ENCODE measurements around the gene PPP1R13B. TPM values are rescaled to one million over a fixed set of nuclear protein-coding genes. Genes with fewer than 3 reads are reported as not detected.

Gene PPP1R13B
- total RNA-seq, 2 experiments from 2014 or later = 8.2 to 18.9 TPM

GRCh38 chr14:103699261-103699661, 148.1 kb downstream of the PPP1R13B start:
- DNase-seq (ENCODE audit: low spot score) = peak; percentile 71
- H3K4me2 ChIP-seq (ENCODE audit: low read length) = peak overlapping the region; percentile 66
- H2AFZ ChIP-seq (ENCODE audit: low read length) = no peak overlapping the region
- CTCF ChIA-PET (ENCODE audit: unreplicated experiment) = interaction anchor here (0.6 kb wide), 2 partner anchors 107 to 128 kb away, joined by 3 read pairs; no protein-coding TSS in a partner anchor
- H3K36me3 ChIP-seq (ENCODE audit: insufficient read depth, low read length) = peaks cover 87% of the 10 kb centered on the region
- peak overlapping the region; percentile 76 for H3K27ac ChIP-seq (ENCODE audit: low read depth, low read length, poor library complexity, severe bottlenecking)
- POLR2A ChIA-PET = interaction anchor here (0.5 to 1.8 kb wide), 6 partner anchors 8 to 108 kb away, joined by 3 to 10 read pairs (median 4); partner anchors contain the start of genes KLC1, XRCC3 and ZFYVE21
- TF ChIP-seq EZH2phosphoT487 (IDR thresholded peaks at IDR 0.05; ENCODE audit: borderline replicate concordance, low read depth, low read length) = no peak
- TF ChIP-seq, protein P1, sequence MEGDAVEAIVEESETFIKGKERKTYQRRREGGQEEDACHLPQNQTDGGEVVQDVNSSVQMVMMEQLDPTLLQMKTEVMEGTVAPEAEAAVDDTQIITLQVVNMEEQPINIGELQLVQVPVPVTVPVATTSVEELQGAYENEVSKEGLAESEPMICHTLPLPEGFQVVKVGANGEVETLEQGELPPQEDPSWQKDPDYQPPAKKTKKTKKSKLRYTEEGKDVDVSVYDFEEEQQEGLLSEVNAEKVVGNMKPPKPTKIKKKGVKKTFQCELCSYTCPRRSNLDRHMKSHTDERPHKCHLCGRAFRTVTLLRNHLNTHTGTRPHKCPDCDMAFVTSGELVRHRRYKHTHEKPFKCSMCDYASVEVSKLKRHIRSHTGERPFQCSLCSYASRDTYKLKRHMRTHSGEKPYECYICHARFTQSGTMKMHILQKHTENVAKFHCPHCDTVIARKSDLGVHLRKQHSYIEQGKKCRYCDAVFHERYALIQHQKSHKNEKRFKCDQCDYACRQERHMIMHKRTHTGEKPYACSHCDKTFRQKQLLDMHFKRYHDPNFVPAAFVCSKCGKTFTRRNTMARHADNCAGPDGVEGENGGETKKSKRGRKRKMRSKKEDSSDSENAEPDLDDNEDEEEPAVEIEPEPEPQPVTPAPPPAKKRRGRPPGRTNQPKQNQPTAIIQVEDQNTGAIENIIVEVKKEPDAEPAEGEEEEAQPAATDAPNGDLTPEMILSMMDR (conservative IDR thresholded peaks at IDR 0.05; ENCODE audit: low read length) = no peak
- H3K9me2 ChIP-seq (ENCODE audit: insufficient read depth, low read length) = no peaks in the 10 kb centered on the region
- intact Hi-C loops (cut with micrococcal nuclease; ENCODE audit: unreplicated experiment) = loop anchor here (2.0 kb wide), 1 partner anchor 16 kb away; the partner anchor contains the start of genes XRCC3 and ZFYVE21
- no TSS peak for BruUV-seq (replicated peaks)
- peaks cover 84% of the 10 kb centered on the region for H3K4me1 ChIP-seq (ENCODE audit: insufficient read depth, low read length, poor library complexity, severe bottlenecking)
- H4K20me1 ChIP-seq (ENCODE audit: insufficient read depth, low read length) = no peaks in the 10 kb centered on the region
- no peaks in the 10 kb centered on the region for H3K9me3 ChIP-seq (ENCODE audit: low read length)
- peak overlapping the region; percentile 8 for H3K4me3 ChIP-seq (ENCODE audit: low read depth, low read length, poor library complexity, severe bottlenecking)
- no peaks in the 10 kb centered on the region for H3K79me2 ChIP-seq (ENCODE audit: insufficient read depth, low read depth, low read length)

DNA sequence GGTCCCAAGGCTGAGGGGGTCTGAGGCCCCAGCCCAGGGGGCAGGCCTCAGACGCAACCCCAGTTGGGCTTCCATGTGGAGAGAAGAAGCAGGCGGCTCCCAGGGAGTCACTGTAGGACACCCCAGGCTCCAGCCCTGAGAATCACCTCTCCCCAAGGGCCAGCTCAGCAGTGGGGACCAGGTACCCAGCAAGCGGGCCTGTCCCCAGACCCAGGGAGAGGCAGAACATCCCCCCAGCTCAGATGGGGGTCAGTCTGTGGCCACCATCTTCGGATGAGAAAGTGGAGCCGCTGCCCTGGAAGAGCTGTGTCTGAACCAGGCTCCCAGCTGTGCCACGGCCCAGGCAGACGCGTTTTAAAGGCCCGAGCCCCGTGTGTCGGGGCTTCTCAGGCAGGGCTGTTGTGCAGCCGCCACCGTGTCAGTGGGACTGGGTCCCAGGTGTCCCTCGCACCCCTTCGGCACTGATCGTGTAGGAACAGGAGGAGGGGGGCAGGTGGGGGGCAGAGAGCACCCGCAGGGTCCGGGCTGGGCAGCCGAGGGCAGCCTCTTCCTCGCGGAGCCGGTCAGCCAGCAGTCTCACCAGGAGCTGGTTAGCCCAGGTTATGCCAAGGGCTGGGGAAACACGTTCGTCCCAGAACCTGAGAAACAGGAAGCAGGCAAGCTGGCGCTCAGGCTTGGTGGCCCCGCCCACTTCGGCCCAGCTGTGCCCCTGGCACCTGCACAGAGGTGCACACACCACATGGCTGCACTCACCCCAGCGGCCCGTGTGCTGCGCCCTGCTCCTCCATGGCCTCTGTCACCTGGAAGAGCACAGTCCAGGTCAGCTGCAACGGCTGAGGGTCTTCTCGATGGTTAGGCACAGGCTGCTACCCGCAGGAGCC, 148.8 kb downstream of the PPP1R13B start:
- TF ChIP-seq, protein P1 (conservative IDR thresholded peaks at IDR 0.05; ENCODE audit: low read length) = no peak
- no peak for TF ChIP-seq EZH2phosphoT487 (IDR thresholded peaks at IDR 0.05; ENCODE audit: borderline replicate concordance, low read depth, low read length)
- intact Hi-C loops (cut with micrococcal nuclease; ENCODE audit: unreplicated experiment) = loop anchor here (2.0 kb wide), 1 partner anchor 16 kb away; the partner anchor contains the start of genes XRCC3 and ZFYVE21
- CTCF ChIA-PET (ENCODE audit: unreplicated experiment) = interaction anchor here (0.6 to 1.3 kb wide), 3 partner anchors 8 to 127 kb away, joined by 3 read pairs; no protein-coding TSS in a partner anchor
- DNase-seq (ENCODE audit: low spot score) = peak; percentile 84
- Histone ChIP-seq H3K4me1 (ENCODE audit: insufficient read depth, low read length, poor library complexity, severe bottlenecking) (peaks cover 91% of the 10 kb centered on the region), H4K20me1 (ENCODE audit: insufficient read depth, low read length) (no peaks in the 10 kb centered on the region), H3K79me2 (ENCODE audit: insufficient read depth, low read depth, low read length) (no peaks in the 10 kb centered on the region), H3K4me2 (ENCODE audit: low read length) (peak overlapping the region; percentile 66), H3K9me3 (ENCODE audit: low read length) (no peaks in the 10 kb centered on the region), H3K9me2 (ENCODE audit: insufficient read depth, low read length) (no peaks in the 10 kb centered on the region), H2AFZ (ENCODE audit: low read length) (no peak overlapping the region), H3K4me3 (ENCODE audit: low read depth, low read length, poor library complexity, severe bottlenecking) (peak overlapping the region; percentile 8), H3K36me3 (ENCODE audit: insufficient read depth, low read length) (peaks cover 88% of the 10 kb centered on the region), H3K27ac (ENCODE audit: low read depth, low read length, poor library complexity, severe bottlenecking) (peak overlapping the region; percentile 76)
- no TSS peak for BruUV-seq (replicated peaks)
- POLR2A ChIA-PET = interaction anchor here (0.6 to 1.8 kb wide), 6 partner anchors 8 to 108 kb away, joined by 3 to 10 read pairs (median 4); partner anchors contain the start of genes KLC1, XRCC3 and ZFYVE21
